GM10266 (cell line): ENCODE results near the gene SECISBP2L.
A peak's percentile ranks its signal among the peaks of the same experiment; 100 is the strongest.

Experiments
- DNase-seq: peaks from one replicate; pipeline ENCODE4 v3.0.0; 2012; ENCODE audit errors: extremely low spot score
- TF ChIP-seq, protein P1 (sequence below): IDR thresholded peaks from 2 replicates; pipeline ENCODE4 v1.5.1; 2012; ENCODE audit warnings: mild to moderate bottlenecking, low read depth; ENCODE audit not compliant: control insufficient read depth, insufficient read depth; ENCODE audit errors: missing control alignments

The SECISBP2L gene, protein sequence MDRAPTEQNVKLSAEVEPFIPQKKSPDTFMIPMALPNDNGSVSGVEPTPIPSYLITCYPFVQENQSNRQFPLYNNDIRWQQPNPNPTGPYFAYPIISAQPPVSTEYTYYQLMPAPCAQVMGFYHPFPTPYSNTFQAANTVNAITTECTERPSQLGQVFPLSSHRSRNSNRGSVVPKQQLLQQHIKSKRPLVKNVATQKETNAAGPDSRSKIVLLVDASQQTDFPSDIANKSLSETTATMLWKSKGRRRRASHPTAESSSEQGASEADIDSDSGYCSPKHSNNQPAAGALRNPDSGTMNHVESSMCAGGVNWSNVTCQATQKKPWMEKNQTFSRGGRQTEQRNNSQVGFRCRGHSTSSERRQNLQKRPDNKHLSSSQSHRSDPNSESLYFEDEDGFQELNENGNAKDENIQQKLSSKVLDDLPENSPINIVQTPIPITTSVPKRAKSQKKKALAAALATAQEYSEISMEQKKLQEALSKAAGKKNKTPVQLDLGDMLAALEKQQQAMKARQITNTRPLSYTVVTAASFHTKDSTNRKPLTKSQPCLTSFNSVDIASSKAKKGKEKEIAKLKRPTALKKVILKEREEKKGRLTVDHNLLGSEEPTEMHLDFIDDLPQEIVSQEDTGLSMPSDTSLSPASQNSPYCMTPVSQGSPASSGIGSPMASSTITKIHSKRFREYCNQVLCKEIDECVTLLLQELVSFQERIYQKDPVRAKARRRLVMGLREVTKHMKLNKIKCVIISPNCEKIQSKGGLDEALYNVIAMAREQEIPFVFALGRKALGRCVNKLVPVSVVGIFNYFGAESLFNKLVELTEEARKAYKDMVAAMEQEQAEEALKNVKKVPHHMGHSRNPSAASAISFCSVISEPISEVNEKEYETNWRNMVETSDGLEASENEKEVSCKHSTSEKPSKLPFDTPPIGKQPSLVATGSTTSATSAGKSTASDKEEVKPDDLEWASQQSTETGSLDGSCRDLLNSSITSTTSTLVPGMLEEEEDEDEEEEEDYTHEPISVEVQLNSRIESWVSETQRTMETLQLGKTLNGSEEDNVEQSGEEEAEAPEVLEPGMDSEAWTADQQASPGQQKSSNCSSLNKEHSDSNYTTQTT

DNA sequence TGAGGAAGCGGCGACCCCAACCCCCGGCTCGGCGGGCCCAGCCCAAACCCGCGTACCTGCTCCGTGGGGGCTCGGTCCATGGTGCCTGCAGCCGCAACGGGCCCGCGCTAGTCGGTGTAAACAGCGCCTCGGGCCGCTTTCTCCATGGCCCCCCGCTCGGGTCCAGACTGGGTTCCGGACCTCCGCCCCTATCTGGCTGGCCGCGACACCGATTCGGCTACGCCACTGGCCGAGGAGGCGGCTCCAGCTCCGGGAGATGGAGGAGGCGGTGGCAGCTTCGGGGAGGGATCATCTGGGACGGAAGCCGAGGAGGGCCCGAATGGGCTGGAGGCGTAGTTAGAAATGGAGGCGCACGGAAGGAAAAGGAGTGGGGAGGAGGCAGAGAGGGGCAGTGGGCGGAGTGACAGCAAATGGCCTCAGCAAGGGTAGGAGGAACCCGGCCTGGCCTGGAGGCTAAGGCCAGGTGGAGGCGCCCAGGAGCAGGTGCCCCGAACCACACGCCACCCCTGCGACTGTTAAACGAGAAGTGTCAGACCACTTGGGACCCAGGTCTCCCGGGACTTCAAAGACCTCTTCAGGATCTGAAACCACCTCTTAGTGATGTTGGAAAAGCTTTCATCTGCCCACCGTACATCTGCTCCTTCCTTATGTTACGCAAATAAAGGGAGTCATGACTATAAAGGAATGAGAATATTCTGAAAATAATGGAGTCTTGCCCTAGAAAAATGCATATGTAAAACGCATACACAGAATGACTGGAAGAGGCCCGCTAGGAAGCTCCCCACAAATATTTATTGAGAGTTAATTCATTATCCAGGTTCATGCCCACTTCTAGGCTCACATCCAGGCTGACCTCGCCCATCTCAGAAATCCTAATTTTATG, at the start of gene SECISBP2L:
Gene SECISBP2L, minus strand, starts transcription at position 227 of the 883 bp plus-strand sequence. Its CDS starts 147 bp downstream, at position 80.
- DNase-seq = peak; percentile 91
- TF ChIP-seq, protein P1, sequence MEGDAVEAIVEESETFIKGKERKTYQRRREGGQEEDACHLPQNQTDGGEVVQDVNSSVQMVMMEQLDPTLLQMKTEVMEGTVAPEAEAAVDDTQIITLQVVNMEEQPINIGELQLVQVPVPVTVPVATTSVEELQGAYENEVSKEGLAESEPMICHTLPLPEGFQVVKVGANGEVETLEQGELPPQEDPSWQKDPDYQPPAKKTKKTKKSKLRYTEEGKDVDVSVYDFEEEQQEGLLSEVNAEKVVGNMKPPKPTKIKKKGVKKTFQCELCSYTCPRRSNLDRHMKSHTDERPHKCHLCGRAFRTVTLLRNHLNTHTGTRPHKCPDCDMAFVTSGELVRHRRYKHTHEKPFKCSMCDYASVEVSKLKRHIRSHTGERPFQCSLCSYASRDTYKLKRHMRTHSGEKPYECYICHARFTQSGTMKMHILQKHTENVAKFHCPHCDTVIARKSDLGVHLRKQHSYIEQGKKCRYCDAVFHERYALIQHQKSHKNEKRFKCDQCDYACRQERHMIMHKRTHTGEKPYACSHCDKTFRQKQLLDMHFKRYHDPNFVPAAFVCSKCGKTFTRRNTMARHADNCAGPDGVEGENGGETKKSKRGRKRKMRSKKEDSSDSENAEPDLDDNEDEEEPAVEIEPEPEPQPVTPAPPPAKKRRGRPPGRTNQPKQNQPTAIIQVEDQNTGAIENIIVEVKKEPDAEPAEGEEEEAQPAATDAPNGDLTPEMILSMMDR = peak; percentile 70

DNA sequence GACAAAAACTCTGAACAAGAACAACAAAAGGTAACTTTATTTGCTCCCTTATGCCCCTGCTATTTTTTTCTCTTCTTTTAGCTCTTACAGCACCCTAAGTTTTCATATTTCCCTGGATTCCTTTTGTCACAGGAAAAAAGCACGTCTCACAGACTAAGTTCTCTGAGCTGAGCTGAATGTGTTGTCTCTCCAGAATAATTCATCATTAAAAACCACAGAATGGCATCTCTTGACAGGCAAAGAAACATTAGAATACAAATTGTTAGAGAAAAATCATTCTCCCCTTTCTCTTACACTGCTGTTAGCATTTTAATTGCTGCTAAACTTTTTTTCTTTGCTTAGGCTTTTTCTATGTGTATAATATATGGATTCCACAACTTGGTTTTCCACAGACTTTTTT, 48.7 kb upstream of the SECISBP2L start:
- TF ChIP-seq, protein P1 = no peak

DNA sequence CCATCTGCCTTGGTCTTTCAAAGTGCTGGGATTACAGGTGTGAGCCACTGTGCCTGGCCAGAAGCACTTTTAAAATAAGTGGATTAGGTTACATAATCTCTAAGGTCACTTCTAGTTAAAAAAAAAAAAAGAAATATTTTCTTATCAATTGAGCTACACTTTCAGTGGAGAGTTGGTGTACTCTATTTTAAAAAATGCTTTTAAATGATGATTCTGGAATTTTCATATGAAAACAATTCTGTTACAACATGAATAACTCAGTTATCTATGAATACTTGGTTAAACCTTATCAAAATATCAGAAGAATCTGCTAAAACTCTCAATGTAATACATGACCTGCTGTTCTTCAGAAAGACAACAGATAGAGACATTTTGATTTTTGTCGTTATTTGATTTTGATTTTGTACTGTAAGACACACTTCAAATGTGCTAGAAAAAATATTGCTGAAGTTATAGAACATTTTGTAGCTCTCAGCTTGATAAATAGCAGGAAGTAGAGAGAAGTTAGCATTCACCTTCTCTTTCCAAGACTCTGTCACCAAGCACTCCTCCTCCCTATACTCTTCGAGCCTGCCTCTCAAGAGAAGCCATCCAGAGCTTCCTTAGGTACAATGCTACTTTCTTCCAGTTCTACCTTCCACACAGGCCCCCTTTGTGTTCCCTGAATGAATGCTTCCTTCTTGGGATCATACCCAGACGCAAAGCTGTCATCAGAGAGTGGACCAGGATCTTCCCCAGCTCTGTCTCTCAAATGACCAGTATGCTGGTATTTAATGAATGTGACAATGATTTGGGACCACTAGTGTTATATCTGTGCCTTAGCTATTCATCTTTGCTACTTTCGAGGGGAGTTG, 47.2 kb upstream of the SECISBP2L start:
- TF ChIP-seq, protein P1 = no peak
- DNase-seq = no peak

More for the DNA sequence above, 48.7 kb upstream of the SECISBP2L start:
- no peak for DNase-seq

DNA sequence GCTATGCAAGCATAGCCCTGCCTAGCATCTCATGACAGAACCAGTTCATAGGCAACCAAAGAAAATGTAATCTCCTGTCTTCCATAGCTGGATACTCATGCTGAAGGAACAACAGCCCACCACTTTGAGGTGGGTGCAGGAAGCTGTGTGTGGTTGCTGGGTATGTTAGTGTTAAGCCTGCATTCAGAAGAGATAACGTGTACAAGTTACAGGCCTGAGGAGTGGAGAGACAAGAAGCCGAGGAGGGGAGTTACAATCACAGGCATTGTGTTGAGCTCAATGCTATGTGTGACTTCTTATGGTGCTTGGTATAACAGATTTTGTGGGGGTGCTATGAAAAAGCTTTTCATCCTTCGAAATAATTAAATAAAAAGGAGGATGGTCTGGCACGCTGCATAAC, 42.8 kb upstream of the SECISBP2L start:
- no peak for DNase-seq
- TF ChIP-seq, protein P1 = no peak

DNA sequence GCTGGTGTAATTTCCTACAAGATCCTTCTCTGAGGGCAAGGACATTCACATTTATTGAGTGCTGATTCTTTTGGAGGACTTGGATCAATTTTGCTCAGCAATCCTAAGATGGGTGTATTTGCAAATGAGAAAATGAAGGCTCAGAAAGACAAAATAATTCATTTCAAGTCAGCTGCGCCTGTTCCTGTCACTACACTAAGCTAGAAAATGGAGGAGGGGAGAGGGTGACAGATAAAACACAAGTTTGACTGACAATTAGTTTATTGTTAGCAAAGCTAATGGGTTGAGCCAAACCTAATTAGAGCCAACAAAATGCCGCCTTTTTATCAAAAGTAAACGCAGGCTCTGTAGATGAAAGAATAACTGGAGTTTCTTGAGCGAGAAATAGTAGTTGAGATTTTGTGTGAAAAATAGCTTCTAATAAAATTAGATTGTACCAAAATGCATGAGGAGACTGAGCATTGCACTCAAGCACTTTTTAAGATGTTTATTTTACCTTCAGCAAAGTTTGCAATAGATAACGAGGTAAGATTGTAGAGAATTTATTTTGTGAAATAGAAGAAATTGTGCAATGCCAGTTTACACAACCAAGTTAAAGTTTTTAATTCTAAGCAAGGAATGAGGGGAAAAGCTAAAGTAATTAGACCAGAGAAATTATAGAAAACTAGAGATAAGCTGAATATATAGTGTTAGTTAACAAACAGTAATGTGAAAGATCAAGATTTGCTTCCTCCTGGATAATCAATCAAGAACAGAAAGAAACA, 39.6 kb upstream of the SECISBP2L start:
- TF ChIP-seq, protein P1 = no peak

More for the DNA sequence above, 39.6 kb upstream of the SECISBP2L start:
- DNase-seq = no peak
